Astrocyte (in vitro differentiated cells and primary cell): ENCODE data around the gene FAM107B.

Source experiments
- CTCF ChIP-seq: IDR thresholded peaks from 2 replicates; pipeline ENCODE4 v1.5.1; 2011; ENCODE audit warnings: low read depth, mild to moderate bottlenecking, inconsistent platforms, low read length, moderate library complexity; ENCODE audit not compliant: insufficient read depth
- EZH2 ChIP-seq: IDR thresholded peaks from 2 replicates; pipeline ENCODE4 v1.6.1; 2012; ENCODE audit warnings: mild to moderate bottlenecking, low read length, inconsistent platforms; ENCODE audit not compliant: insufficient read depth

GRCh38 chr10:14595526-14596182, 179.0 kb downstream of the FAM107B start:
- TF ChIP-seq CTCF (no peak), EZH2 (no peak)
